Renal pelvis (tissue), 4 donors: ENCODE results near the gene NYAP2. TPM values are rescaled to one million over a fixed set of nuclear protein-coding genes. Genes with fewer than 3 reads are reported as not detected.
A peak's percentile ranks its signal among the peaks of the same experiment; 100 is the strongest.

Experiments used
- DNase-seq: peaks from one replicate; pipeline ENCODE4 v3.0.0-alpha.2; 2013
- polyA plus RNA-seq, 3 donors: library from polyadenylated mRNA; unstranded; fragments of 120-200 nt; gene quantifications; one replicate each; pipeline ENCODE4 v1.2.1, GENCODE V29; 2013; ENCODE audit not compliant: insufficient read length in 3 of 3

The NYAP2 gene
- polyA plus RNA-seq, 3 donors = 0.04 to 0.09 TPM; not detected in 1

GRCh38 chr2:225425284-225425683 is 25.8 kb downstream of the NYAP2 start:
- no peak for DNase-seq

DNA sequence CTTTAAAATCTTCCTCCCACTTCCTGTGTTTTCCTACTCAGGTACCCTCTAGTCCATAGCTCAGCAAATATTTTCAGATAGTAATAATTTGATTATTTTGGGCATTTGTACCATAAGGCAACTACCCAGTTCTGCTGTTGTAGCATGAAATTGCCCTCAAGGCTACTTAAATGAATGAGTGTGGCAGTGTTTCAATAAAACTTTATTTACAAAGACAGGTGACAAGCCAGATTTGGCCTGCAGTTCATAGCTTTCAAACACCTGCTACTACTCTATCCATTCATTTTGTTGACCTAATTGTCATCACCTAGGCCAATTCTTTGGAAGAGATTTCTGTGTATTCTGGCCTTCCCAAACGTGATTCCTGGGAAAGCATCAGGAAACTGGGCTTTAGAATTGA is 28.9 kb downstream of the NYAP2 start:
- no peak for DNase-seq

GRCh38 chr2:225429717-225430116 is 30.2 kb downstream of the NYAP2 start:
- peak; percentile 33 for DNase-seq

- DNase-seq = no peak
Measured at GRCh38 chr2:225431105-225431863, 31.8 kb downstream of the NYAP2 start.

DNA sequence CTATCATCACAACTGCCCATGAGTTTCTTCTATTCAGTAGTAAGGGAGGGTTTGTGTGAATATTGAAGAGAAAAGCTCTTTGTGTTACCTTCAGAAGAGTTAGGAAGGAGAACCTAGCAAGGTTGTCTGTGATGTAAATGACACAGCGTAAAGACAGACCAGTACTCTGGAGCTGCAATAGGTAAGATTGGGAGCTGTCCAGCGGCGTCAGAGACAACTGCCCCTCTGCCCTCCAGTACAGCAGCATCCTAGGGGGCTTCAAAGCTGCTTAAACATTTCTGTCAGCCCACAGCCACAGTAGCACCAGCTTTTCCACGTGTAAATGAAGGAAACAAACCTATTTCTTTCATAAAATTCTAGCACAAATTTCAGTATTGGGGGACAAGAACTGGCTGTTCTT is 34.5 kb downstream of the NYAP2 start:
- DNase-seq = no peak

GRCh38 chr2:225437319-225437718 is 37.8 kb downstream of the NYAP2 start:
- DNase-seq = no peak

DNA sequence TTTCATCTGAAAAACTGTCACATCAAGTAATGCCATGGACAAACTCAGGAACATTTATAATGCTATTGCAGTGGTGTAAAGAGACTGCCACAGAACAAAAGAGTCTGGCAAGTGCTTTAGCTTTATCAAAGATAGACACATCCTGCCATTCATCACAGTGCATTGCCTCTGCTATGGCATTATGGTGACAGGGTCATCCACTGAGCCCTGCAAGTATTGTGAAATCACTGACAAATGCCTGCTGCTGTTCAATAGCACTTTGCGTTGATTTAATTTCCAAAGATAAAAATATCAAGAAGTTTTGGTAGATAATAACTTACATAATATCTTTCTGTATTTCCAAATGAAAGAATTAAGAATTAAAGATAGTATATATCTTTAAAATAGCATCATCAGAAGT is 38.7 kb downstream of the NYAP2 start:
- DNase-seq = no peak

DNA sequence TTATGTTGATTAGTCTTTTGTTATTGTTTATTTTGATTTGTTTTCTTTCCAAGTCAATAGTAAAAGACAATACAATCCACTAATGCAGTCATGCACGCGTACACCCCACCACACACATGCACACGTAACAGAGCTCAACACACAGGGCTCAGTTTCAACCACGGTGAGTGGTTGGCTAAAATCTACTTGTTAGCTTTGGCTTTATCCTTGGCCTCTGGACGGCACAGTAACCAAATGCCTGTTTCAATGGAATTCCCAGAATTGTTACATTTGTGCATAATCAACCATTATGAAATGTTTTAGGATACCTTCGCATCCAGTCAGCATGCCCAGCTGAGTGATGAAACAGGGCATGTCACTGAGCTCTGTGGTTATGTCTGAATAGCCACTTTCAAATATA is 53.2 kb downstream of the NYAP2 start:
- no peak for DNase-seq

GRCh38 chr2:225454412-225454811 is 54.9 kb downstream of the NYAP2 start:
- no peak for DNase-seq

- DNase-seq = no peak
Measured at GRCh38 chr2:225456619-225457260, 57.2 kb downstream of the NYAP2 start.

DNA sequence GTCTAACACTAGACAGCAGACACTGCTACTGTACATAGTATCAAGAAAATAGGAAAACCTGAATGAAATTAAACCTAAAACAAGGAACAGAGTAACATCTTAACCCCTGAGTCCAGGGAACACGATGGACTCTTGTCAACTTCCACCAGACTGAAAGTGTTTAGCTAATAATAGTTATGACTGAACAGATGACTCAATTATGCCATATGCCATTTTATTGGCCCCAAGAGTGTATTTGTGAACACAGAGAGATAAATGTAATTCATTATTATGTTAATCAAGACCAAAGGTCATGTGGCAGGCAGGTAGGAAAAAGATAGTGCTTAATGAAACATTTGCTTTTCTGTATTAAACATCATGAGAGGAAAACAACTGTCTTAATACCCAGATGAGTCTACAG is 58.0 kb downstream of the NYAP2 start:
- no peak for DNase-seq

GRCh38 chr2:225458431-225459117 is 59.1 kb downstream of the NYAP2 start:
- no peak for DNase-seq

DNA sequence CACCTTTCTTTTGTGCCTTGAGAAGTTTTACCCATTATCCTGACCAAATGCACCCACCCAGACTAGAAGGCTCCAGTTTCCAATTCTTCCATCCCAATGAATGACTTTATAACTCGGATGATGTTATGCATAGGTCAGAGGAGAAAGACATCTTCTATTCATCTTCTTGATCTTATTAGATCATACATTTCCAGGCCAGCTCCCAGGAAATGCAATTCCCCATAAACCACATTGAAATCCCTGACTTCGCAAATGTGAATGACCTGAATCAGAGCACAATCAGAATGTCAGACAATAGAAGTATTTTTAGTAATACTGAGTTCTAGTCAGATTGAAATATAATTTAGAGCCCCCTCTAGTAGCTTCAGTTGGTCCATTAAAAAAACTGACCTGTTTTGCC is 62.9 kb downstream of the NYAP2 start:
- DNase-seq = no peak

DNA sequence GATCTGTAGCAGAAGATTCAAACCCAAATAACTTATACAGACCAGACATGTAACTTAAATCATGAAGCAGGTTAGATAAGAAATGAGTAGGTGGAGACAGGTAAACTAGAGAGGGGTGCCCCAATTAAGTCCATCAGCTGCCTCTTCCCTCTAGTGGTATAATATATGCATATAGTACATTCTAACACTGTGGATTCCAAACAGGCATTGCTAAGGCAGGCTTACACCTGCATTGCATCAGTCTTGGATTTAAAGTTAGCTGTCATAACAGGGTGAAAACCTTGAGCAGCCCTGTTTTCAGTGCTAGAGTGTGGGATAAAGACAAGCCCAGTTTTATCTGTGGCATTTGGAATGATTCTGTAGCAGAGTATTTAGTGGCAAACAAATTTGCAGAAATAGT is 63.4 kb downstream of the NYAP2 start:
- no peak for DNase-seq

DNA sequence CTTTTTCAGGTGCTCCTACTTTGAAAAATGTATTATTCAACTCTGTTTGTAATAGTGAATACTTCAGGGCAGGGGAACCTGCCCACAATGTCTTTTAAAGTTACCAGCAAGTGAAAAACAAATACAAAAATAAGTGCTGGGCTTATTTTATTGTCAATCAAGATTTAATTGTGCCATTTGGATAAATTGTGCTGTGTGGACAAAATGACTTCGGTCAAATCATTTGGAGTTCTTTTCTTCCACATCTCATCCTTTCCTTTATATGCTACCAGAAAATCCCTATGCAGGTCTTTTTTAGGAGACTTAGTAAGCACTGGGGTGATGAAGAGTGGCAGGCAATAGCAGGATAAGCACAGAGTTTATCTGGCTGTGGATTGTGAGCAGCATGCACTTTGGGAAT is 63.9 kb downstream of the NYAP2 start:
- no peak for DNase-seq

- DNase-seq = no peak
Measured at GRCh38 chr2:225464346-225465025, 65.0 kb downstream of the NYAP2 start.

DNA sequence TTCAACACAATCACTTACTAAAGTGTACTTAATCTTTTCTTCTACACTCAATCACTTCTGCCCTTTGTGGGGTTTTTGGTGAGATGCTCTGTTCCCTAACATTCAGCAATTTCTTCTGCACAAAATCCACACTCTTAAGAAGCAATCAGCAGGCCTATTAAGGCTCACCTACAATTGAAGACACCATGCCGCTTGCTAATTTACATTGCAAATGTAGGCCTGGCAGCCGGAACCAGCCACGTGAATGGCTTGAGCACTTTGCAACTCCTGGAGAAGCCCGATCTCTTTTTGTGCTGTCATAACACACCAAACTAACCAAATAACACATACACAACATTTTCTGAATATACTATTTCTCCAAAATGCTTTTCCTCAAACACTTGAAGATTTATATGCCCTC is 66.3 kb downstream of the NYAP2 start:
- no peak for DNase-seq

DNA sequence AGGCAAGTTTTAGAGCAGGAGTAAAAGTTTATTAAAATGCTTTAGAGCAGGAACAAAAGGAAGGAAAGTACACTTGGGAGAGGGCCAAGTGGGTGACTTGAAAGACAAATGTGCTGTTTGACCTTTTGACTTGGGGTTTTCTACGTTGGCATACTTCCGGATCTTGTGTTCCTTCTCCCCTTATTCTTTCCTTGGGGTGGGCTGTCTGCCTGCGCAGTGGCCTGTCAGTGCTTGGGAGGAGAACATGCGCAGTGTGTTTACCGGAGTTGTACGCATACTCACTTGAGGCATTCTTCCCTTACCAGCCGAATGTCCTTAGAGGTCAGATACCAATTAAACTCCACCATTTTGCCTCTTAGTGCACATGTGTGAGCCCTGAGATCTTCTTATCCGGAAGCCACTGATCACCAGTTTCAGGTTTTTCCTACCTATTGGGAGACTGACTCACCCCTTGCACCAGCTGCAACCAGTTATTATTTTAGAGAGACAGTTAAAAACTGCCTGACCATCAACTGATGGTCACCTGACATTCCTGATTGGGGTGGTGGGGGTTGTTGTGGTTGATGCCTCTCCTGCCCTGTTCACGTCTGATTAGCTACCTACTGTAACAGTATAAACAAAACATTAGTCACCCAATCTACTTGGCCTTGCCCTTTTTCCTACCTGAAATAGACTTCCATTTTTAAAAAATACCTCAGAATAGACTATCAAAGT is 67.5 kb downstream of the NYAP2 start:
- no peak for DNase-seq

DNA sequence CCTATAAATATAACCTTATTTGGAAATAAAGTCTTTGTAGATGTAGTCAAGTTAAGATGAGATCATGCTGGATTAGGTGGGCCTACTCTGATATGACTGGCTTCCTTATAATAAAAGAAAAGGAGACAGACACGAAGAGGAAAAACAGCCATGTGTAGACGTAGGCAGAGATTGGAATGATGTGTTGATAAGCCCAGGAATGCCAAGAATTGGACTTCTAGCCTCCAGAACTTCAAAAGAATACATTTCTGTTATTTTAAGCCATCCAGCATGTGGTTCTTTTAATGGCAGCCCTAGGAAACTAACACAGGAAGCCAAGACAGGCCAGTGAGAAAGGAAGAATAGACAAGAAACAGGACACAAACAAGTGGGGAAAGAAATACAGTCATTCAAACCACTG is 68.6 kb downstream of the NYAP2 start:
- no peak for DNase-seq

GRCh38 chr2:225471039-225471438 is 71.5 kb downstream of the NYAP2 start:
- no peak for DNase-seq

- DNase-seq = no peak
Measured at GRCh38 chr2:225471482-225471881, 72.0 kb downstream of the NYAP2 start.

DNA sequence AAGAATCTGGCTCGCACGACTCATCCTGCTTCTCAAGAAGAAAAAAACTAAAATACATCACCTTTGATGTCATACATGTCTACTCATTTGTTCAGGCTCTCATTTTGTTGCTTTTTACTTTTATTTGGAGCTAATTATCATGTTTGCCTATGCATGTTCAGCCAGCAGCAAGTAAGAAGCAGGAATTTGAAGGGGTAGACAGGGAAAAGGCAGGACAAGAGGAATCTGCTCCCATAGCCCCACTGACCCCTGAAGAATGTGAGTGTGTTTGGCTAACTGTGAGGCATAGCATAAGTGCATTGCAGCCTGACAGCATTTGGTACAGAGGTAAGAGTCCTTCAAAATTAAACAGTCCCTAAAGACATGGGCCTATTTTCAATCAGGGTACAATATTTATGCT is 72.7 kb downstream of the NYAP2 start:
- no peak for DNase-seq
